Caco-2 (cell line): ENCODE results near the gene SEC31B. TPM values are rescaled to one million over a fixed set of nuclear protein-coding genes. Genes with fewer than 3 reads are reported as not detected.

Experiments used
- Bru-seq: library from RNA; stranded (reverse); fragments of 400-500 nt; gene quantifications from one replicate; lab custom pipeline; 2021; lab: Mats Ljungman, UMichigan
- BruChase-seq, 2 experiments: library from RNA; stranded (reverse); fragments of 400-500 nt; gene quantifications; one replicate each; lab custom pipeline; 2021; lab: Mats Ljungman, UMichigan
- BruUV-seq: library from RNA; stranded (reverse); fragments of 400-500 nt; replicated peaks from 2 replicates; lab custom pipeline; 2021; lab: Mats Ljungman, UMichigan
- CTCF ChIA-PET: fragments of 300-600 bp; sonication (Branson Sonifier 250); formaldehyde crosslinking; loops from one replicate; lab custom pipeline; 2022; ENCODE audit warnings: antibody characterized with exemption; lab: Charles Lee
- POLR2A ChIA-PET: fragments of 300-600 bp; sonication (Branson Sonifier 250); formaldehyde crosslinking; loops from one replicate; lab custom pipeline; 2022; ENCODE audit warnings: antibody characterized with exemption; lab: Charles Lee
- DNase-seq, 2 experiments: peaks; one replicate each; pipeline versions ENCODE4 v3.0.0 to v3.0.0-alpha.2; 2020 to 2022
- H3K27me3 ChIP-seq: replicated peaks from 2 replicates; pipeline ENCODE4 v1.6.0; 2011; ENCODE audit warnings: low read length; ENCODE audit not compliant: control insufficient read depth, insufficient read depth
- H3K36me3 ChIP-seq: 2 replicates; pipeline ENCODE4 v1.5.1; 2011; ENCODE audit warnings: low read length; ENCODE audit not compliant: control insufficient read depth, insufficient read depth
- H3K4me1 ChIP-seq: fragments of 250-450 bp; sonication (Bioruptor Pico); 2 replicates; pipeline ENCODE4 v1.5.1; 2020; ENCODE audit warnings: mild to moderate bottlenecking
- H3K4me3 ChIP-seq: 2 replicates; pipeline ENCODE4 v1.5.1; 2011; ENCODE audit warnings: low read depth, mild to moderate bottlenecking, control low read depth, low read length
- H3K9me3 ChIP-seq: fragments of 250-450 bp; sonication (Bioruptor Pico); 2 replicates; pipeline ENCODE4 v1.5.1; 2020; ENCODE audit warnings: mild to moderate bottlenecking, moderate library complexity
- H3K27ac Mint-ChIP-seq: one replicate; pipeline ENCODE4 v1.8.0; 2022; ENCODE audit warnings: mixed read lengths; ENCODE audit not compliant: unreplicated experiment
- H3K27me3 Mint-ChIP-seq: one replicate; pipeline ENCODE4 v1.8.0; 2022; ENCODE audit warnings: mixed read lengths; ENCODE audit not compliant: insufficient read depth, unreplicated experiment
- H3K36me3 Mint-ChIP-seq: one replicate; pipeline ENCODE4 v1.8.0; 2022; ENCODE audit warnings: mild to moderate bottlenecking, mixed read lengths; ENCODE audit not compliant: insufficient read depth, unreplicated experiment
- H3K4me1 Mint-ChIP-seq: one replicate; pipeline ENCODE4 v1.8.0; 2022; ENCODE audit warnings: low read depth, mixed read lengths; ENCODE audit not compliant: unreplicated experiment
- H3K4me3 Mint-ChIP-seq: one replicate; pipeline ENCODE4 v1.8.0; 2022; ENCODE audit warnings: mild to moderate bottlenecking, moderate library complexity, mixed read lengths; ENCODE audit not compliant: unreplicated experiment
- H3K9me3 Mint-ChIP-seq: one replicate; pipeline ENCODE4 v1.8.0; 2022; ENCODE audit warnings: mixed read lengths; ENCODE audit not compliant: unreplicated experiment
- intact Hi-C: fragments of 100-400 bp; cut with micrococcal nuclease; formaldehyde crosslinking; loops from one replicate; pipeline ENCODE4 v1.10.0; 2022; ENCODE audit not compliant: unreplicated experiment
- long read RNA-seq: library from polyadenylated mRNA; stranded (forward); transcript quantifications from one replicate; pipeline ENCODE4 v2.0.0, GENCODE V29; 2022
- total RNA-seq: library from RNA; stranded (reverse); gene quantifications from 2 replicates; pipeline ENCODE4 v1.2.3, GENCODE V29; 2022
- TF ChIP-seq, protein P1 (sequence below), 2 experiments: fragments of 200-600 bp in 1 of 2; IDR thresholded peaks; 1 replicate in 1 of 2; 2 replicates in 1 of 2; pipeline versions ENCODE4 v1.5.1 to v1.8.0; 2011 to 2022; ENCODE audit warnings: antibody characterized with exemption in 1 of 2, control low read depth in 1 of 2, inconsistent platforms in 1 of 2, low read depth in 1 of 2, low read length in 1 of 2, mild to moderate bottlenecking in 1 of 2, moderate library complexity in 1 of 2; ENCODE audit not compliant: insufficient read depth in 1 of 2, severe bottlenecking in 1 of 2, unreplicated experiment in 1 of 2

Gene SEC31B, protein sequence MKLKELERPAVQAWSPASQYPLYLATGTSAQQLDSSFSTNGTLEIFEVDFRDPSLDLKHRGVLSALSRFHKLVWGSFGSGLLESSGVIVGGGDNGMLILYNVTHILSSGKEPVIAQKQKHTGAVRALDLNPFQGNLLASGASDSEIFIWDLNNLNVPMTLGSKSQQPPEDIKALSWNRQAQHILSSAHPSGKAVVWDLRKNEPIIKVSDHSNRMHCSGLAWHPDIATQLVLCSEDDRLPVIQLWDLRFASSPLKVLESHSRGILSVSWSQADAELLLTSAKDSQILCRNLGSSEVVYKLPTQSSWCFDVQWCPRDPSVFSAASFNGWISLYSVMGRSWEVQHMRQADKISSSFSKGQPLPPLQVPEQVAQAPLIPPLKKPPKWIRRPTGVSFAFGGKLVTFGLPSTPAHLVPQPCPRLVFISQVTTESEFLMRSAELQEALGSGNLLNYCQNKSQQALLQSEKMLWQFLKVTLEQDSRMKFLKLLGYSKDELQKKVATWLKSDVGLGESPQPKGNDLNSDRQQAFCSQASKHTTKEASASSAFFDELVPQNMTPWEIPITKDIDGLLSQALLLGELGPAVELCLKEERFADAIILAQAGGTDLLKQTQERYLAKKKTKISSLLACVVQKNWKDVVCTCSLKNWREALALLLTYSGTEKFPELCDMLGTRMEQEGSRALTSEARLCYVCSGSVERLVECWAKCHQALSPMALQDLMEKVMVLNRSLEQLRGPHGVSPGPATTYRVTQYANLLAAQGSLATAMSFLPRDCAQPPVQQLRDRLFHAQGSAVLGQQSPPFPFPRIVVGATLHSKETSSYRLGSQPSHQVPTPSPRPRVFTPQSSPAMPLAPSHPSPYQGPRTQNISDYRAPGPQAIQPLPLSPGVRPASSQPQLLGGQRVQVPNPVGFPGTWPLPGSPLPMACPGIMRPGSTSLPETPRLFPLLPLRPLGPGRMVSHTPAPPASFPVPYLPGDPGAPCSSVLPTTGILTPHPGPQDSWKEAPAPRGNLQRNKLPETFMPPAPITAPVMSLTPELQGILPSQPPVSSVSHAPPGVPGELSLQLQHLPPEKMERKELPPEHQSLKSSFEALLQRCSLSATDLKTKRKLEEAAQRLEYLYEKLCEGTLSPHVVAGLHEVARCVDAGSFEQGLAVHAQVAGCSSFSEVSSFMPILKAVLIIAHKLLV
- total RNA-seq: 5.1 and 7.0 TPM in 2 replicates
- Bru-seq, nascent RNA: percentile 45 among the genes with signal in this experiment
- BruChase-seq, experiment 1, labeled RNA remaining after a 2-hour chase: percentile 59 among the genes with signal in this experiment
- BruChase-seq, experiment 2, labeled RNA remaining after a 6-hour chase: percentile 57 among the genes with signal in this experiment
- long read RNA-seq, partial matches to known transcripts: 0 of 2 reads
- long read RNA-seq, other reads (novel, unspliced or antisense): 2 of 2 reads

DNA sequence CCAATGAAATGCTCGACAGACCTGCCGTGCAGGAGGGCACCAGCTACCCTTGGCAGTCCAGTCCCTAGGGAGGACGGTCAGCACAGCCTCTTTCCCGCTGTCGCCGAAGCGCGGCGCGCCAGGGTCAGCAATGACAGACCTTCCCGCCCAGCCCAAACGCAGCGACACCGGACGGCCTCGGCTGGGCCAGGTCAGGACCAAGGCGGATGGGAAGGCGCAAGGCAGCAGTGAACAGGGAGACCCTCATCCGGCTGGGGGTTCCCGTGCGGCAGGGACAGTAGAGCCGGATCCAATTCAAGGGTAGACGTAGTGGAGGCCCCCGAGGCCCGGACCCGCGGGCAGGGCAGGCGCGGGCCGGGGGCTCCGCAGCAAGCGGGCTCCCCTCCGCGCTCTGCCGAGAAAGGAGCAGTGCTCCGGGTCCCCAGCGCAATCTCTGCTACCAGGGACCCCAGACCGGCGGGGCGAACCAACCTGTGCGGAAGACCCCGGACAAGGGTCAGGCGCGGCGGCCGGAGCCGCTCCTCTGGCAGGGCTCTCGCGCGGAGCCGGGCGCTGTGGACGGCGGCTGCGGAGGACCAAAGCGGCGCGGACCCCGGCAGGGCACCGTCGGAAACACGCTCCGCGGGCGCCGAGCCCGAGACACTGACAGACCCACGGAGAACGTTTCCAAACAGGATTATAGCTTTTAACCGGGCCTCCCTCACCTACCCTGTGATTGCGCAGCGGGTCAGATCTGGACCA is at the start of gene SEC31B:
TSS of gene SEC31B (minus strand) at position 551 of the 741 bp plus-strand sequence. CDS start 2,909 bp downstream, outside the sequence.
- DNase-seq: no peak
- Mint-ChIP-seq H3K36me3 (peaks cover 6% of the 10 kb centered on the region), H3K9me3 (no peaks in the 10 kb centered on the region), H3K27ac (no peak within 1 kb of the TSS), H3K4me3 (no peak within 1 kb of the TSS), H3K4me1 (no peaks in the 10 kb centered on the region), H3K27me3 (no peaks in the 10 kb centered on the region)
- ChIA-PET CTCF (interaction anchor here (0.5 to 2.0 kb wide), 36 partner anchors 7 to 369 kb away, joined by 3 to 49 read pairs (median 5); partner anchors contain the start of genes HIF1AN, NDUFB8 and SCD), POLR2A (interaction anchor here (0.8 to 1.1 kb wide), 2 partner anchors 16 to 18 kb away, joined by 3 to 11 read pairs; partner anchors contain the start of gene HIF1AN)
- Histone ChIP-seq H3K36me3 (no peaks in the 10 kb centered on the region; the same call in 1 of the 2 replicates), H3K27me3 (no peaks in the 10 kb centered on the region), H3K9me3 (no peaks in the 10 kb centered on the region), H3K4me3 (no peak within 1 kb of the TSS), H3K4me1 (no peaks in the 10 kb centered on the region)
- TF ChIP-seq, protein P1, sequence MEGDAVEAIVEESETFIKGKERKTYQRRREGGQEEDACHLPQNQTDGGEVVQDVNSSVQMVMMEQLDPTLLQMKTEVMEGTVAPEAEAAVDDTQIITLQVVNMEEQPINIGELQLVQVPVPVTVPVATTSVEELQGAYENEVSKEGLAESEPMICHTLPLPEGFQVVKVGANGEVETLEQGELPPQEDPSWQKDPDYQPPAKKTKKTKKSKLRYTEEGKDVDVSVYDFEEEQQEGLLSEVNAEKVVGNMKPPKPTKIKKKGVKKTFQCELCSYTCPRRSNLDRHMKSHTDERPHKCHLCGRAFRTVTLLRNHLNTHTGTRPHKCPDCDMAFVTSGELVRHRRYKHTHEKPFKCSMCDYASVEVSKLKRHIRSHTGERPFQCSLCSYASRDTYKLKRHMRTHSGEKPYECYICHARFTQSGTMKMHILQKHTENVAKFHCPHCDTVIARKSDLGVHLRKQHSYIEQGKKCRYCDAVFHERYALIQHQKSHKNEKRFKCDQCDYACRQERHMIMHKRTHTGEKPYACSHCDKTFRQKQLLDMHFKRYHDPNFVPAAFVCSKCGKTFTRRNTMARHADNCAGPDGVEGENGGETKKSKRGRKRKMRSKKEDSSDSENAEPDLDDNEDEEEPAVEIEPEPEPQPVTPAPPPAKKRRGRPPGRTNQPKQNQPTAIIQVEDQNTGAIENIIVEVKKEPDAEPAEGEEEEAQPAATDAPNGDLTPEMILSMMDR (IDR thresholded peaks at IDR 0.05; ENCODE audit: insufficient read depth in 1 of 2, low read depth in 1 of 2, low read length in 1 of 2, severe bottlenecking in 1 of 2, unreplicated experiment in 1 of 2): no peak
- intact Hi-C loops: no loop called here
- BruUV-seq: no TSS peak

DNA sequence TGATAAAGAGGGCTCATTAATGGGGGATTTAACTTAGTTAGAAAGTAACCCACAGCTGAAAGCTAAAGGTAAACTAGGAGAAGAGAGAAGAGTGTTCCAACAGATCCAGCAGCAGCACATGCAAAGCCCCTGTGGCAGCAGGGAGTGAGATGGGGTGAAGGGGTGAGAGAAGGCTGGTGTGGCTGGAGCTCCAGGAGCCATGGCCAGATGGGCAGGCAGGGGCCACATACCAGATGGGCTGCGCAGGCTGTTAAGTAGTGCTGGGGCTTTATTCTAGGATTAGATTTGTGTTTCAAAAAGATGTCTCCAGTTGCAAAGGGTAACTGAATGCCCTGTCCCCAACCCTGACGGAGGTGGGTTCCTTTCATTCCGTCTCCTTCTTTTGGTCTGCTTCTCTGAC is 49.3 kb upstream of the SEC31B start:
- H3K27me3 Mint-ChIP-seq: peaks cover 6% of the 10 kb centered on the region
- H3K27ac Mint-ChIP-seq: no peak overlapping the region
- H3K4me1 Mint-ChIP-seq: no peaks in the 10 kb centered on the region
- intact Hi-C loops: no loop called here
- no TSS peak for BruUV-seq
- ChIA-PET POLR2A (no interaction called here), CTCF (interaction anchor here (1.6 kb wide), 1 partner anchor 310 kb away, joined by 4 read pairs; no protein-coding TSS in a partner anchor)
- no peaks in the 10 kb centered on the region for H3K4me1 ChIP-seq
- H3K4me3 ChIP-seq: no peak overlapping the region
- no peak overlapping the region for H3K4me3 Mint-ChIP-seq
- no peaks in the 10 kb centered on the region for H3K36me3 Mint-ChIP-seq
- no peaks in the 10 kb centered on the region for H3K27me3 ChIP-seq
- TF ChIP-seq, protein P1 (IDR thresholded peaks at IDR 0.05; ENCODE audit: insufficient read depth in 1 of 2, low read depth in 1 of 2, low read length in 1 of 2, severe bottlenecking in 1 of 2, unreplicated experiment in 1 of 2): no peak
- no peaks in the 10 kb centered on the region for H3K36me3 ChIP-seq
- no peaks in the 10 kb centered on the region for H3K9me3 Mint-ChIP-seq
- no peaks in the 10 kb centered on the region for H3K9me3 ChIP-seq
- no peak for DNase-seq
